HCT116 (cell line): ENCODE measurements around the gene RPUSD3. TPM values are rescaled to one million over a fixed set of nuclear protein-coding genes. Genes with fewer than 3 reads are reported as not detected.

ENCODE experiments used
- ATAC-seq: fragments of 200-7000 bp; cut with Tn5 transposase; 2 replicates; pipeline ENCODE4 v1.9.1; 2020; ENCODE audit warnings: mild to moderate bottlenecking, moderate library complexity
- BruUV-seq: library from RNA; stranded (reverse); fragments of 400-500 nt; replicated peaks from 2 replicates; lab custom pipeline; 2021; lab: Mats Ljungman, UMichigan
- CTCF ChIA-PET: fragments of 300-600 bp; sonication (Branson Sonifier 250); formaldehyde crosslinking; loops from one replicate; lab custom pipeline; 2021; ENCODE audit warnings: antibody characterized with exemption; lab: Charles Lee
- POLR2A ChIA-PET: fragments of 300-600, 350-600 bp; sonication (Branson Sonifier 250); formaldehyde crosslinking; loops from one replicate; lab custom pipeline; 2021; ENCODE audit warnings: antibody characterized with exemption; lab: Charles Lee
- RAD21 ChIA-PET, 2 experiments: fragments of 300-600 bp; sonication (Branson Sonifier 250); formaldehyde crosslinking; loops; one replicate each; lab custom pipeline; 2023; ENCODE audit warnings: low total read pairs in 2 of 2; ENCODE audit not compliant: uncharacterized antibody in 2 of 2, unreplicated experiment in 2 of 2, low non-redundant PET in 1 of 2; lab: Charles Lee
- DNase-seq: peaks from one replicate; pipeline ENCODE4 v3.0.0-alpha.2; 2010; ENCODE audit warnings: low read depth, low spot score
- H2AFZ ChIP-seq: fragments of 200-600 bp; shearing (Covaris generic), sonication (generic); 2 replicates; pipeline ENCODE4 v1.6.1; 2017; ENCODE audit warnings: low read depth, mixed run types, mixed read lengths, antibody characterized with exemption, low read length; ENCODE audit not compliant: poor library complexity, severe bottlenecking
- H3K27ac ChIP-seq: 2 replicates; pipeline ENCODE4 v1.5.1; 2012; ENCODE audit warnings: low read depth, low read length
- H3K27me3 ChIP-seq: fragments of 200-600 bp; sonication (generic); 2 replicates; pipeline ENCODE4 v1.6.1; 2016; ENCODE audit warnings: mixed run types, low read length, mixed read lengths; ENCODE audit not compliant: insufficient read depth
- H3K36me3 ChIP-seq, 2 experiments: fragments of 200-500 bp in 1 of 2; fragments of 200-600 bp in 1 of 2; sonication (Bioruptor generic) in 1 of 2; sonication (generic) in 1 of 2; 2 replicates each; pipeline versions ENCODE4 v1.5.1 to v1.6.1; 2014 to 2016; ENCODE audit warnings: low read length in 2 of 2, inconsistent platforms in 1 of 2, mixed read lengths in 1 of 2, mixed run types in 1 of 2; ENCODE audit not compliant: insufficient read depth in 2 of 2, control insufficient read depth in 1 of 2
- H3K4me1 ChIP-seq, 2 experiments: fragments of 200-600 bp in 1 of 2; sonication (generic) in 1 of 2; 2 replicates each; pipeline versions ENCODE4 v1.5.1 to v1.6.1; 2012 to 2017; ENCODE audit warnings: low read length in 2 of 2, inconsistent platforms in 1 of 2, mild to moderate bottlenecking in 1 of 2, mixed read lengths in 1 of 2, mixed run types in 1 of 2, moderate library complexity in 1 of 2; ENCODE audit not compliant: insufficient read depth in 2 of 2, control insufficient read depth in 1 of 2
- H3K4me2 ChIP-seq: fragments of 200-600 bp; sonication (generic); 2 replicates; pipeline ENCODE4 v1.6.1; 2017; ENCODE audit warnings: mixed run types, low read length, mixed read lengths
- H3K4me3 ChIP-seq, 2 experiments: fragments of 200-600 bp in 1 of 2; sonication (generic) in 1 of 2; replicated peaks in 1 of 2; 2 replicates each; pipeline ENCODE4 v1.5.1; 2011 to 2016; ENCODE audit warnings: low read length in 2 of 2, control low read depth in 1 of 2, low read depth in 1 of 2, mild to moderate bottlenecking in 1 of 2, mixed read lengths in 1 of 2, mixed run types in 1 of 2
- H3K79me2 ChIP-seq: fragments of 200-600 bp; sonication (generic); 2 replicates; pipeline ENCODE4 v1.6.1; 2017; ENCODE audit warnings: mild to moderate bottlenecking, mixed run types, low read length, moderate library complexity, mixed read lengths; ENCODE audit not compliant: insufficient read depth
- H3K9ac ChIP-seq: fragments of 200-600 bp; sonication (generic); 2 replicates; pipeline ENCODE4 v1.6.1; 2016; ENCODE audit warnings: low read length, mixed read lengths
- H3K9me2 ChIP-seq: fragments of 200-600 bp; sonication (generic), shearing (Covaris generic); 2 replicates; pipeline ENCODE4 v1.6.1; 2017; ENCODE audit warnings: mixed run types, mild to moderate bottlenecking, moderate library complexity; ENCODE audit not compliant: insufficient read depth
- H3K9me3 ChIP-seq, 2 experiments: fragments of 200-500 bp in 1 of 2; fragments of 200-600 bp in 1 of 2; sonication (Bioruptor generic) in 1 of 2; sonication (generic) in 1 of 2; 2 replicates each; pipeline ENCODE4 v1.6.1; 2014 to 2017; ENCODE audit warnings: low read length in 2 of 2, mixed read lengths in 2 of 2, inconsistent platforms in 1 of 2, low read depth in 1 of 2, mild to moderate bottlenecking in 1 of 2, mixed run types in 1 of 2, moderate library complexity in 1 of 2; ENCODE audit not compliant: control insufficient read depth in 1 of 2, insufficient read depth in 1 of 2
- H4K20me1 ChIP-seq: fragments of 200-600 bp; sonication (generic), shearing (Covaris generic); 2 replicates; pipeline ENCODE4 v1.6.1; 2017; ENCODE audit warnings: mixed run types, mild to moderate bottlenecking, moderate library complexity; ENCODE audit not compliant: insufficient read depth
- CBX3 ChIP-seq: IDR thresholded peaks from 2 replicates; pipeline ENCODE4 v1.6.1; 2012; ENCODE audit warnings: low read depth
- ELF1 ChIP-seq: IDR thresholded peaks from 2 replicates; pipeline ENCODE4 v1.6.1; 2012; ENCODE audit warnings: low read depth, borderline replicate concordance
- EZH2 ChIP-seq: fragments of 200-600 bp; sonication (generic); IDR thresholded peaks from 2 replicates; pipeline ENCODE4 v1.6.1; 2017; ENCODE audit warnings: antibody characterized with exemption, mixed run types
- EZH2phosphoT487 ChIP-seq: fragments of 200-600 bp; IDR thresholded peaks from 2 replicates; pipeline ENCODE4 v1.6.1; 2018; ENCODE audit warnings: antibody characterized with exemption, borderline replicate concordance
- JUND ChIP-seq: IDR thresholded peaks from 2 replicates; pipeline ENCODE4 v1.6.1; 2012
- POLR2A ChIP-seq: IDR thresholded peaks from 2 replicates; pipeline ENCODE4 v1.7.0; 2011; ENCODE audit warnings: borderline replicate concordance; ENCODE audit not compliant: insufficient read depth, insufficient read length; ENCODE audit errors: extremely low read depth
- RAD21 ChIP-seq: IDR thresholded peaks from 2 replicates; pipeline ENCODE4 v1.6.1; 2012; ENCODE audit warnings: low read depth, mild to moderate bottlenecking
- REST ChIP-seq: IDR thresholded peaks from 2 replicates; pipeline ENCODE4 v1.6.1; 2012; ENCODE audit warnings: low read depth
- ZFX ChIP-seq: fragments of 450-650 bp; IDR thresholded peaks from 2 replicates; pipeline ENCODE4 v1.6.1; 2017
- intact Hi-C: fragments of 100-400 bp; cut with micrococcal nuclease; formaldehyde crosslinking; loops from 2 replicates; pipeline ENCODE4 v1.10.0; 2022
- total RNA-seq: library from RNA; stranded (reverse); gene quantifications from one replicate; pipeline ENCODE4 v1.2.1, GENCODE V29; 2021; ENCODE audit not compliant: unreplicated experiment
- TF ChIP-seq, protein P1 (sequence below), 3 experiments: fragments of 200-600 bp in 1 of 3; sonication (generic) in 1 of 3; IDR thresholded peaks in 2 of 3; conservative IDR thresholded peaks in 1 of 3; 2 replicates each; pipeline ENCODE4 v1.5.1; 2012 to 2017; ENCODE audit warnings: low read depth in 2 of 3, low read length in 2 of 3, antibody characterized with exemption in 1 of 3, borderline replicate concordance in 1 of 3, control low read depth in 1 of 3, mild to moderate bottlenecking in 1 of 3, mixed read lengths in 1 of 3, mixed run types in 1 of 3, moderate library complexity in 1 of 3; ENCODE audit not compliant: insufficient read depth in 1 of 3

The RPUSD3 gene
- total RNA-seq, 1 experiment from 2014 or later, result 58.0 TPM

- Histone ChIP-seq H3K4me3 (no peak overlapping the region), H3K27me3 (no peaks in the 10 kb centered on the region), H3K4me1 (no peaks in the 10 kb centered on the region), H3K9ac (no peak overlapping the region), H3K9me3 (no peaks in the 10 kb centered on the region), H3K27ac (no peak overlapping the region), H3K79me2 (peaks cover 39% of the 10 kb centered on the region), H4K20me1 (no peaks in the 10 kb centered on the region), H3K9me2 (no peaks in the 10 kb centered on the region), H3K36me3 (peaks cover 61 to 70% of the 10 kb centered on the region in 2 experiments), H2AFZ (no peak overlapping the region), H3K4me2 (no peak overlapping the region)
- ChIA-PET CTCF (no interaction called here), POLR2A (no interaction called here), RAD21 (no interaction called here)
- DNase-seq, result no peak
- no TSS peak for BruUV-seq
- ATAC-seq, result peak; percentile 78
- intact Hi-C loops, result loop anchor here (10.0 kb wide), 1 partner anchor 296 kb away; no protein-coding TSS in a partner anchor
- TF ChIP-seq RAD21 (peak; percentile 35; the same call in 1 of the 2 replicates), ELF1 (no peak)
- TF ChIP-seq, protein P1, sequence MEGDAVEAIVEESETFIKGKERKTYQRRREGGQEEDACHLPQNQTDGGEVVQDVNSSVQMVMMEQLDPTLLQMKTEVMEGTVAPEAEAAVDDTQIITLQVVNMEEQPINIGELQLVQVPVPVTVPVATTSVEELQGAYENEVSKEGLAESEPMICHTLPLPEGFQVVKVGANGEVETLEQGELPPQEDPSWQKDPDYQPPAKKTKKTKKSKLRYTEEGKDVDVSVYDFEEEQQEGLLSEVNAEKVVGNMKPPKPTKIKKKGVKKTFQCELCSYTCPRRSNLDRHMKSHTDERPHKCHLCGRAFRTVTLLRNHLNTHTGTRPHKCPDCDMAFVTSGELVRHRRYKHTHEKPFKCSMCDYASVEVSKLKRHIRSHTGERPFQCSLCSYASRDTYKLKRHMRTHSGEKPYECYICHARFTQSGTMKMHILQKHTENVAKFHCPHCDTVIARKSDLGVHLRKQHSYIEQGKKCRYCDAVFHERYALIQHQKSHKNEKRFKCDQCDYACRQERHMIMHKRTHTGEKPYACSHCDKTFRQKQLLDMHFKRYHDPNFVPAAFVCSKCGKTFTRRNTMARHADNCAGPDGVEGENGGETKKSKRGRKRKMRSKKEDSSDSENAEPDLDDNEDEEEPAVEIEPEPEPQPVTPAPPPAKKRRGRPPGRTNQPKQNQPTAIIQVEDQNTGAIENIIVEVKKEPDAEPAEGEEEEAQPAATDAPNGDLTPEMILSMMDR (IDR thresholded peaks at IDR 0.05 in 2 of 3, conservative IDR thresholded peaks at IDR 0.05 in 1 of 3; ENCODE audit: borderline replicate concordance in 1 of 3, insufficient read depth in 1 of 3, low read depth in 2 of 3, low read length in 2 of 3), result peak; percentile 13 to 49 (median 48); a peak in 4 of 6 replicates
- TF ChIP-seq, all 23 proteins: peak for 2
Observed at GRCh38 chr3:9800529-9800928, 43.3 kb downstream of the RPUSD3 start.

DNA sequence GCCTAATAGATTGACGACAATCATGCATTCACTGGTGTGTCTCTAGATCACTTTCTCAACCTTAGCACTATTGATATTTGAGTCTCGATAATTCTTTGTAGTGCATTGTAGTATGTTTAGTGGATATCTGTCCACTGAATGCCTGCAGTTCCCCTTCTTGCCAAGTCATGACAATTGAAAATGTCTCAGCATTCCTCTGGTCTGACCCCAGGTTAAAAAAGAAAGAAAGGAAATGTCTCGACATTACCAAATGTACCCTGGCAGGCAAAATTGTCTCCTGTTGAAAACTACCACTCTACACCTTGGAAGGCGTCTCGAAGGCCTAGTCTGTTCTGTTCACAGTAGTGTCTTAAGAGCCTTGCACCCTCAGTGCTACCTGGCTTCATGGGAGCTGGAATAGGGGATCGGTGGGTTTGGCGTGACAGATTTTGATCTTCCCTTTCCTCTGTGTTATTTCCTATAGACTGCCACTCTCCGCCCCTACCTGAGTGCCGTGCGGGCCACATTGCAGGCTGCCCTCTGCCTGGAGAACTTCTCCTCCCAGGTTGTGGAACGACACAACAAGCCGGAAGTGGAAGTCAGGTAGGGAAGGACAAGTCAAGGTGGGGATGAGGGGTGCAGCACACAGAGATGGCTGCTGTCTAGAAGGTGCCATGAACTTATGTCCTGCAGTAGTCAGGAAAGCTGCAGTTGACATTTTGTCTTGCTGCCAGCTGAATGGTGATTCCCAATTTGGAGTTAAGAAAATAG, 46.4 kb downstream of the RPUSD3 start:
- intact Hi-C loops, result no loop called here
- H4K20me1 ChIP-seq, result no peaks in the 10 kb centered on the region
- H3K4me3 ChIP-seq, result no peak overlapping the region
- no peaks in the 10 kb centered on the region for H3K27me3 ChIP-seq
- peaks cover 0 to 9% of the 10 kb centered on the region in 2 experiments; a peak in 3 of 4 replicates for H3K4me1 ChIP-seq
- H3K79me2 ChIP-seq, result peaks cover 66% of the 10 kb centered on the region
- no TSS peak for BruUV-seq
- ATAC-seq, result no peak
- CTCF ChIA-PET, result no interaction called here
- no peak overlapping the region for H3K9ac ChIP-seq
- no peak overlapping the region for H3K27ac ChIP-seq
- no peak overlapping the region for H2AFZ ChIP-seq
- peaks cover 43 to 57% of the 10 kb centered on the region in 2 experiments for H3K36me3 ChIP-seq
- RAD21 ChIA-PET, result no interaction called here
- H3K4me2 ChIP-seq, result no peak overlapping the region
- POLR2A ChIA-PET, result no interaction called here
- DNase-seq, result no peak
- no peaks in the 10 kb centered on the region for H3K9me2 ChIP-seq
- no peaks in the 10 kb centered on the region for H3K9me3 ChIP-seq
- TF ChIP-seq EZH2 (no peak), RAD21 (no peak), POLR2A (no peak), REST (no peak), ELF1 (no peak), CBX3 (no peak), EZH2phosphoT487 (no peak), JUND (no peak), ZFX (no peak)
- TF ChIP-seq, protein P1 (IDR thresholded peaks at IDR 0.05 in 2 of 3, conservative IDR thresholded peaks at IDR 0.05 in 1 of 3; ENCODE audit: borderline replicate concordance in 1 of 3, insufficient read depth in 1 of 3, low read depth in 2 of 3, low read length in 2 of 3), result no peak
